K562 (cell line): Measurements from ENCODE around the gene SH3BP5. TPM values are rescaled to one million over a fixed set of nuclear protein-coding genes. Genes with fewer than 3 reads are reported as not detected.

Experiments used
- ASH1L ChIP-seq: fragments of 450-650 bp; IDR thresholded peaks from 2 replicates; pipeline ENCODE4 v1.6.1; 2018; ENCODE audit warnings: borderline replicate concordance, mild to moderate bottlenecking, low read depth; ENCODE audit not compliant: partially characterized antibody
- CBFB ChIP-seq: sonication (generic); formaldehyde crosslinking; IDR thresholded peaks from 2 replicates; pipeline ENCODE4 v1.4.0; 2020; ENCODE audit warnings: mild to moderate bottlenecking, missing genetic modification reagents
- ELF4 ChIP-seq: fragments of 450-650 bp; formaldehyde crosslinking; IDR thresholded peaks from 2 replicates; pipeline ENCODE4 v1.4.0; 2022; ENCODE audit warnings: missing genetic modification characterization
- ELK3 ChIP-seq: fragments of 450-650 bp; formaldehyde crosslinking; IDR thresholded peaks from 2 replicates; pipeline ENCODE4 v1.4.0; 2020; ENCODE audit warnings: mild to moderate bottlenecking
- FOXA3 ChIP-seq, 2 experiments: fragments of 450-650 bp in 1 of 2; sonication (generic) in 1 of 2; formaldehyde crosslinking; IDR thresholded peaks in 1 of 2; conservative IDR thresholded peaks in 1 of 2; 2 replicates each; pipeline versions ENCODE4 v1.4.0 to v1.8.0; 2020 to 2022; ENCODE audit warnings: mild to moderate bottlenecking in 2 of 2, missing genetic modification reagents in 1 of 2
- KLF16 ChIP-seq: IDR thresholded peaks from 2 replicates; pipeline ENCODE4 v1.6.1; 2016; ENCODE audit warnings: antibody characterized with exemption
- LARP7 ChIP-seq: fragments of 450-650 bp; IDR thresholded peaks from 2 replicates; pipeline ENCODE4 v1.6.1; 2016
- MAFF ChIP-seq: IDR thresholded peaks from 2 replicates; pipeline ENCODE4 v1.6.1; 2012; ENCODE audit warnings: low read length, improper control_type of control experiment
- MEIS2 ChIP-seq: fragments of 450-650 bp; IDR thresholded peaks from 2 replicates; pipeline ENCODE4 v1.6.1; 2014; ENCODE audit warnings: mild to moderate bottlenecking; ENCODE audit not compliant: partially characterized antibody
- MTA3 ChIP-seq: fragments of 450-650 bp; formaldehyde crosslinking; IDR thresholded peaks from 2 replicates; pipeline ENCODE4 v1.6.1; 2017; ENCODE audit warnings: mild to moderate bottlenecking, borderline replicate concordance
- NR2C1 ChIP-seq, 2 experiments: fragments of 450-650 bp; IDR thresholded peaks; 2 replicates each; pipeline ENCODE4 v1.6.1; 2017; ENCODE audit warnings: mild to moderate bottlenecking in 2 of 2, antibody characterized with exemption in 1 of 2, inconsistent platforms in 1 of 2, missing compliant biosample characterization in 1 of 2, missing genetic modification characterization in 1 of 2
- NR4A1 ChIP-seq, 2 experiments: fragments of 250-450 bp in 1 of 2; fragments of 450-650 bp in 1 of 2; sonication (Bioruptor Pico) in 1 of 2; IDR thresholded peaks; 2 replicates each; pipeline versions ENCODE4 v1.4.0 to v1.6.1; 2016 to 2020; ENCODE audit warnings: mild to moderate bottlenecking in 2 of 2, missing compliant biosample characterization in 1 of 2, missing genetic modification characterization in 1 of 2, moderate library complexity in 1 of 2
- PCBP1 ChIP-seq: fragments of 200-400 bp; formaldehyde crosslinking; IDR thresholded peaks from 2 replicates; pipeline ENCODE4 v1.6.1; 2018; ENCODE audit warnings: mild to moderate bottlenecking, low read depth, low read length; ENCODE audit not compliant: poor library complexity, severe bottlenecking
- POLR2AphosphoS2 ChIP-seq: IDR thresholded peaks from 2 replicates; pipeline ENCODE4 v1.6.1; 2012; ENCODE audit warnings: low read length, improper control_type of control experiment
- RAD51 ChIP-seq: fragments of 450-650 bp; IDR thresholded peaks from 2 replicates; pipeline ENCODE4 v1.7.1; 2016; ENCODE audit warnings: low read depth, mild to moderate bottlenecking, borderline replicate concordance
- REST ChIP-seq, 2 experiments: fragments of 450-650 bp; formaldehyde crosslinking in 1 of 2; IDR thresholded peaks; 2 replicates each; pipeline versions ENCODE4 v1.4.0 to v1.6.1; 2014 to 2020; ENCODE audit warnings: mild to moderate bottlenecking in 2 of 2, borderline replicate concordance in 1 of 2, low read depth in 1 of 2
- SETDB1 ChIP-seq: IDR thresholded peaks from one replicate; pipeline ENCODE4 v1.6.1; 2012; ENCODE audit warnings: low read length, control low read depth, inconsistent platforms
- TAL1 ChIP-seq: fragments of 450-650 bp; IDR thresholded peaks from 2 replicates; pipeline ENCODE4 v1.6.1; 2016; ENCODE audit warnings: mild to moderate bottlenecking
- TBP ChIP-seq: optimal IDR thresholded peaks from 2 replicates; pipeline ENCODE3; 2011; ENCODE audit warnings: low read depth, low read length, improper control_type of control experiment
- THRAP3 ChIP-seq: fragments of 450-650 bp; IDR thresholded peaks from 2 replicates; pipeline ENCODE4 v1.6.1; 2016; ENCODE audit warnings: mild to moderate bottlenecking, inconsistent platforms, borderline replicate concordance
- XRCC3 ChIP-seq: fragments of 450-650 bp; IDR thresholded peaks from 2 replicates; pipeline ENCODE4 v1.6.1; 2017; ENCODE audit warnings: mild to moderate bottlenecking, moderate library complexity
- ZBED1 ChIP-seq: IDR thresholded peaks from 2 replicates; pipeline ENCODE4 v1.6.1; 2014
- ZNF282 ChIP-seq: sonication (generic); formaldehyde crosslinking; IDR thresholded peaks from 2 replicates; pipeline ENCODE4 v1.8.1; 2023; ENCODE audit warnings: missing genetic modification reagents
- polyA plus RNA-seq, 8 experiments: library from polyadenylated mRNA; depleted of rRNA in 4 of 8; stranded (reverse) in 5 of 8; unstranded in 3 of 8; fragments of >200 nt; fragmentation: Nextera tagmentation in 2 of 8; fragmentation: Illumina TruSeq in 1 of 8; extraction: Ambion mirVana in 2 of 8; extraction: Trizol in 1 of 8; gene quantifications; 2 replicates each; pipeline versions ENCODE4 v1.2.1 to v1.2.3, GENCODE V29; 2011 to 2014; ENCODE audit warnings: inconsistent platforms in 1 of 8, missing spikeins in 1 of 8
- total RNA-seq, 7 experiments: library from RNA; depleted of rRNA in 6 of 7; stranded (reverse); fragments of >200 nt in 6 of 7; fragmentation: Illumina TruSeq in 2 of 7; extraction: Trizol in 2 of 7; gene quantifications; 2 replicates each; pipeline versions ENCODE4 v1.2.1 to v1.2.3, GENCODE V29; 2011 to 2021; ENCODE audit warnings: low replicate concordance in 1 of 7

The SH3BP5 gene
- total and polyA plus RNA-seq, 9 of the 15 experiments (the other 6 are each of a cell fraction or from before 2014, with no cell fraction given) = 2.9 to 29.0 (median 14.9) TPM

GRCh38 chr3:15241341-15241740 lies 91.0 kb downstream of the SH3BP5 start (continued):
- no peak for TF ChIP-seq ELF4 (CRISPR knock-in tag)
- no peak for TF ChIP-seq CBFB (CRISPR knock-in tag)
- TF ChIP-seq MEIS2 = no peak
- no peak for TF ChIP-seq ZBED1
- no peak for TF ChIP-seq TAL1
- peak; percentile 29; the same call in 1 of the 2 replicates for TF ChIP-seq MAFF
- no peak for TF ChIP-seq FOXA3 (CRISPR knock-in tag; conservative IDR thresholded peaks at IDR 0.05 in 1 of 2, IDR thresholded peaks at IDR 0.05 in 1 of 2)
- no peak for TF ChIP-seq THRAP3
- TF ChIP-seq REST (IDR thresholded peaks at IDR 0.05; ENCODE audit: borderline replicate concordance) = peak; percentile 47; the same call in 1 of the 2 replicates
- TF ChIP-seq REST (CRISPR knock-in tag; IDR thresholded peaks at IDR 0.05; ENCODE audit: low read depth) = no peak
- no peak for TF ChIP-seq XRCC3
- TF ChIP-seq ASH1L = no peak
- no peak for TF ChIP-seq KLF16
- TF ChIP-seq TBP = no peak
- no peak for TF ChIP-seq ELK3
- no peak for TF ChIP-seq ZNF282 (CRISPR knock-in tag)
- no peak for TF ChIP-seq RAD51
- no peak for TF ChIP-seq NR4A1 (CRISPR knock-in tag; IDR thresholded peaks at IDR 0.05)
- no peak for TF ChIP-seq NR4A1 (tag; IDR thresholded peaks at IDR 0.05)
- no peak for TF ChIP-seq LARP7
- TF ChIP-seq MTA3 = no peak
- TF ChIP-seq SETDB1 = no peak
- no peak for TF ChIP-seq POLR2AphosphoS2
- TF ChIP-seq PCBP1 = no peak
- no peak for TF ChIP-seq NR2C1 (IDR thresholded peaks at IDR 0.05)
- TF ChIP-seq NR2C1 (tag; IDR thresholded peaks at IDR 0.05) = no peak
